GM19193 (cell line): Measurements from ENCODE around the gene MYH7B.

ENCODE experiments used
- POLR2A ChIP-seq: IDR thresholded peaks from 4 replicates; pipeline ENCODE4 v1.6.1; 2011; ENCODE audit not compliant: insufficient read depth, insufficient read length; ENCODE audit errors: extremely low read depth

Gene MYH7B

DNA sequence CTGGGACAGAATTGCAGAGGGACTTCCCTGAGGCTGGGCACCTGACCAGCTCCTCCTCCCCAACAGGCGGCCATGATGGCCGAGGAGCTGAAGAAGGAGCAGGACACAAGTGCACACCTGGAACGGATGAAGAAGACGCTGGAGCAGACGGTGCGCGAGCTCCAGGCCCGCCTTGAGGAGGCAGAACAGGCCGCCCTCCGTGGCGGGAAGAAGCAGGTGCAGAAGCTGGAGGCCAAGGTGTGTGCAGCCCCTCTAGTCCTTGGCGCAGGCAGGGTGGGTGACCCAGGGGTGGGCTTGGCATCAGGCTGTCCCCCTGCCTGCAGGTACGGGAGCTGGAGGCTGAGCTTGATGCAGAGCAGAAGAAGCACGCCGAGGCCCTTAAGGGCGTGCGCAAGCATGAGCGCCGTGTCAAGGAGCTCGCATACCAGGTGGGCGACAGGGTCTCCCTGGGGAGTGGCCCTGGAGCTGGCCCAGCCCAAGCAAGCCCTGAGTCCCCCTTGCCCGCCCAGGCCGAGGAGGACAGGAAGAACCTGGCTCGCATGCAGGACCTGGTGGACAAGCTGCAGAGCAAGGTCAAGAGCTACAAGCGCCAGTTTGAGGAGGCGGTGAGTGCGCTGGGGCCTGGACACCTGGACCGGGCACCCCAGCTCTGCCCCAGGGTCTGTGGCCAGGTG lies 45.4 kb downstream of the MYH7B start:
- no peak for TF ChIP-seq POLR2A

DNA sequence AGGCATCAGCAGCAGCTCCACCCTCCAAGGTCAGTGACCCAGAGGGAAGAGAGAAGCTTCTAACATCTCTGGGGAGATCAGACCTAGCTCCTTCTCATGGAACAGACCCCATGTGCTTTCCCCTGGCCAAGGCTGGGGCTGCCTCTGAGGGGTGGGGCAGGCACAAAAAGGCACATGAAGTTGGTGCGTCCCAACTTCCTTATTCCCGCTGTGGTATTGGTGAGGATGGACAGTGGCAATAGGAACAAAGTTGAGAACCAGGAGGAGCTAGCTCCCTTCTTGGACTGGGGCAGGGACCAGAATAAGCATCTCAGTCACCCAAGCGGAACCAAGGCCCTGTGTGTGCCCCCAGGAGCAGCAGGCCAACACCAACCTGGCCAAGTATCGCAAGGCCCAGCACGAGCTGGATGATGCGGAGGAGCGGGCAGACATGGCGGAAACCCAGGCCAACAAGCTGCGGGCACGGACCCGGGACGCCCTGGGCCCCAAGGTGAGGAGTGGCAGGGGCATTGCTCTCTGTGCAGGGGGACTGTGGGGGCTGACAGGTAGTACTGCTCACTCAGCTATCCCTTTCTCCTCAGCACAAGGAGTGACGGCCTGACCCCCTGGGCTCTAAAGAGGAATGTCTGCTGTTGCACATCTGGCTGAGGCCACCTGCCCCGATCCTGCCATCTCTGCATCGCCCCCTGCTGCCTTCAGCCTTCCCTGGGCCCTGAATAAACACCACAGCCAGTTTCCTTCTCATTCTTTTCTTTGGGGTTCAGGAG lies 46.1 kb downstream of the MYH7B start:
- TF ChIP-seq POLR2A = no peak

DNA sequence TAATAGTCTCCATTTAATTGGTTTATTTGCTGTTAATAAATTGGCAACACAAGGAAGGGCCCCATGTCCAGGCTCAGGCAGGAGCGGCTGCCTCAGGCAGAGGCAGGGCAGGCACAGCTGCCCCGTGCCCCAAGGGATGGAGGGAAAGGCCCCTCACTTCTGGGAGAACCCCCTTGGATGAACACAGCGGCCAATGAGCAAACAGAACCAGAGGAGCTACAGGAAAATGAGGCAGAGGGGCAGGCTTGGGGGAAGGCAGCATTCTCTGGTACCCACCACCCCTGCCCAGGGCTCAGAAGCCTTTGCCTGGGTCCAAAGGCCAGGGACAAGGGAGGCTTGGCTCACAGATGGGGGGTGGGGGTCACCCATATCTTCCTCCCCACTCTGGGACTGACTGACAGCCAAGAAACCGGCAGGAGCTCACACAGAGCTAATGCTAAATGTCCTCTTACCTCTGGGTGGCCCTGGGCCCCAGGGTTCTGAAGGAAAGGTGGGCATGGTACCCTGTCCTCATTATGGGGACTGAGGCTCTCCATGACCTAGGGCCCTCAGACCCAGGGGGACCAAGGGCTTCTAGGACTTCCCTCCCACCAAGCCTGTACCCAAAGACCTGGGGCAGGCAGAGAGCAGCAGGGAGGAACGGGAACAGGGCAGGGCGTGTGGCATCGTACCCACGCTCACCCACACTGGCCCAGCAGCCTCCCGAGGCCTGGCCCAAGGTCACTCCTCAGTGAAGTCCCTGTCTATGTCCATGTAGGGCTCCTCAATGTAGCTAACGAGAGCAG lies 47.0 kb downstream of the MYH7B start:
- no peak for TF ChIP-seq POLR2A

DNA sequence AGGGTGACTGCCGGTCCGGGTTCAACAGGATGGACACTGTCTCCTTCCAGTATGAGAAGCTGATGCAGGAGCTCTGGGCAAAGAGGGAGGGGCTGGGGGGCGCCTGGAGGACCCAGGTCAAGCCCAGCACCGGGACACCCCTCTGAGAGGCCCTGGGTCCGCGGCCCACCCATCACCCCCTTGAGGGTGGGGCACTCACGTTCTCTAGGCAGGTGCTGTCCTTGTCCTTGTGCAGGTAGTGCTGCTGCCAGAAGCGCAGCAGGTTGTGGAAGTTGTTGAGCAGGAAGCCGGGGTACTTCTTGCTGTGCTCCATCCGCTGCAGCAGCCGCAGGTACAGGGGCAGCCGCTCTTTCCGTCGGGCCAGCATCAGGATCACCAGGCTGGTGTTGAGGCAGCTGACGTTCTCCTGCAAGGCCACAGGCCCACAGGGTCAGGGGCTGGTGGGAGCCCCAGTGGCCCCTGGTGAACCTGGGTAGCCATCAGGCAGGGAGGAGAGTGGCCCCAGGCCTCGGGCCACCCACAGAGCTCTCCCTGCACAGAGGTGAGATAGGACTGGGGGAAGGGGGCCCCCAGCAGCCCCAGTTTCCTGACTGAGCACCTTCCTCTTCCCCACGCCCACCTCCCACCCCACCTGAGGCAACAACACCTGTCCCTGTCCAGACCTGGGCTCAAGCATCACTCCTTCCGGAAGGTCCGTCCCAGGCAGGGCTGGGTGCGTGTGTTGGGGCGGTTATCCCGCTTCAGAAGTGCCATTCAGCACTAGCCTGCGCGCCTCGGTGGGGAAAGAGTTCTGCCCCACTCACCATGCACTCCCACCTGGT lies 47.8 kb downstream of the MYH7B start:
- TF ChIP-seq POLR2A = no peak

DNA sequence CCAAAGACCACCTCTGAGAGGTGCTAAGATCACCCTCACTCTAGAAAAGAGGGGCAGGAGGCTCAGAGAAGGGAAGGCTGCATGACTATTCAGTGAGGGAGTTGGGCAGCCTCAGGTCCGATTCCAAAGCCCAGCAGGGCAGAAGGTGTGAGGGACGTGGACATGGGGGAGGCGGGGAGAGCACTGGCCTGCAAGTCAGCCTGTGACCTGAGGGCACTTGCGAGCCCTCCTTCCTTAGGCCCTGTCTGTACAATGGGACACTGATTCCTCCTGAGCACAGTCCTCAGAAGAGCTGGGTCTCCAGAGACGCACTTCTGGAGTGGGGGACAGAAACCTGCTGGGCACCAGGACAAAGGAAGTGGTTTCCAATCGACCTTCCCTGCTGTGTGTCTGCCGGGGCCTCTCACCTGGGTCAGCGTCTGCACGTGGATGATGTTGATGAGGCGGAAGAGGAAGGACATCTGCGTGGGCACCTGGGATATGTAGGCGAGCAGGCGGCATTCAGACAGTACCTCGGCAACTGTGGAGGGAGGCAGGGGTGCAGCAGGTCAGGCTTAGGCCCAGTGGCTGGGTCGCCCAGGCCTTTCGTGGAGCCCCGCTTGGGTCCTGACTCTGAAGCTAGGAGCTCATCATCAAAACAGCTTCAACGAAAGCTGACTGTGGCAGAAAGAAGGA lies 48.5 kb downstream of the MYH7B start:
- no peak for TF ChIP-seq POLR2A

DNA sequence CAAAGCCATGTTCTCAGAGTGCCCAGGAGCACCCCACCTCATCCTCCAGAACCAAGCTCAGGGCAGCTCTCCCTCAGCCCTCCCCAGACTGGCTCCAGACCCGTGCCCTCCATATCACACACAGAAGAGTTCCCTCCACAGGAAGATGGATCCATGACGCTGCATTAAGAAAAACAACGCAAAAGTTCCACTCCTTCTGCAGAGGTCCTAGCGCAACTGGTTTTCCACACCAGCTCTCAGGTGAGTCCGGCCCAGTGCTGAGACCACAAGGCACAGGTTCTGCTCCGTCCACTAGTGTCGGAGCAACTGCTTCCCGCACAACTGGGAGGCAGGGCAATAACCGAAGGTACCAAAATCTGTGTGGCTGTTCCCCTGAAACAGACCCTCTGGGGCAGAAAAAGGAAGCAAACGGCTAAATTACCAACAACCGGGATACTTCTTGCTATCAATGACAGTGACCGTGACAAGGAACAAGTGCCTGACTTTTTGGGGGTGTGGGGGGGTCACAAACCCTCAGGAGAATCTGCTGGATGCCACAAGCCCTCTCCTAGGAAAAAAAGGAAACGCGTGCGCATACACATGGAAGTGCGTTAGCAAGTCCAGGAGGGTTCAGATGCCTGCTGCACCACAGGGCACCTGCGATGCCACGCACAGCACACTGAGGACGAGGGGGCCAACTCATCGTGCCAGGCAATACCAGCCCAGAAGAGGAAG lies 49.2 kb downstream of the MYH7B start:
- TF ChIP-seq POLR2A = no peak
